Activated CD8-positive, alpha-beta memory T cell treated with anti-CD3 and anti-CD28 coated beads, Interleukin-2, amount 50 U/mL, for 48 hours (primary cell): ENCODE measurements around the gene SAMD11.
"Not testable (repeated sequence)": the region's sequence is repeated elsewhere in the genome, so short reads cannot be mapped to it uniquely, and the experiment has no call there.

Experiments
- DNase-seq: peaks from one replicate; pipeline ENCODE4 v3.0.0-alpha.2; 2020

SAMD11 gene, protein sequence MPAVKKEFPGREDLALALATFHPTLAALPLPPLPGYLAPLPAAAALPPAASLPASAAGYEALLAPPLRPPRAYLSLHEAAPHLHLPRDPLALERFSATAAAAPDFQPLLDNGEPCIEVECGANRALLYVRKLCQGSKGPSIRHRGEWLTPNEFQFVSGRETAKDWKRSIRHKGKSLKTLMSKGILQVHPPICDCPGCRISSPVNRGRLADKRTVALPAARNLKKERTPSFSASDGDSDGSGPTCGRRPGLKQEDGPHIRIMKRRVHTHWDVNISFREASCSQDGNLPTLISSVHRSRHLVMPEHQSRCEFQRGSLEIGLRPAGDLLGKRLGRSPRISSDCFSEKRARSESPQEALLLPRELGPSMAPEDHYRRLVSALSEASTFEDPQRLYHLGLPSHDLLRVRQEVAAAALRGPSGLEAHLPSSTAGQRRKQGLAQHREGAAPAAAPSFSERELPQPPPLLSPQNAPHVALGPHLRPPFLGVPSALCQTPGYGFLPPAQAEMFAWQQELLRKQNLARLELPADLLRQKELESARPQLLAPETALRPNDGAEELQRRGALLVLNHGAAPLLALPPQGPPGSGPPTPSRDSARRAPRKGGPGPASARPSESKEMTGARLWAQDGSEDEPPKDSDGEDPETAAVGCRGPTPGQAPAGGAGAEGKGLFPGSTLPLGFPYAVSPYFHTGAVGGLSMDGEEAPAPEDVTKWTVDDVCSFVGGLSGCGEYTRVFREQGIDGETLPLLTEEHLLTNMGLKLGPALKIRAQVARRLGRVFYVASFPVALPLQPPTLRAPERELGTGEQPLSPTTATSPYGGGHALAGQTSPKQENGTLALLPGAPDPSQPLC

DNA sequence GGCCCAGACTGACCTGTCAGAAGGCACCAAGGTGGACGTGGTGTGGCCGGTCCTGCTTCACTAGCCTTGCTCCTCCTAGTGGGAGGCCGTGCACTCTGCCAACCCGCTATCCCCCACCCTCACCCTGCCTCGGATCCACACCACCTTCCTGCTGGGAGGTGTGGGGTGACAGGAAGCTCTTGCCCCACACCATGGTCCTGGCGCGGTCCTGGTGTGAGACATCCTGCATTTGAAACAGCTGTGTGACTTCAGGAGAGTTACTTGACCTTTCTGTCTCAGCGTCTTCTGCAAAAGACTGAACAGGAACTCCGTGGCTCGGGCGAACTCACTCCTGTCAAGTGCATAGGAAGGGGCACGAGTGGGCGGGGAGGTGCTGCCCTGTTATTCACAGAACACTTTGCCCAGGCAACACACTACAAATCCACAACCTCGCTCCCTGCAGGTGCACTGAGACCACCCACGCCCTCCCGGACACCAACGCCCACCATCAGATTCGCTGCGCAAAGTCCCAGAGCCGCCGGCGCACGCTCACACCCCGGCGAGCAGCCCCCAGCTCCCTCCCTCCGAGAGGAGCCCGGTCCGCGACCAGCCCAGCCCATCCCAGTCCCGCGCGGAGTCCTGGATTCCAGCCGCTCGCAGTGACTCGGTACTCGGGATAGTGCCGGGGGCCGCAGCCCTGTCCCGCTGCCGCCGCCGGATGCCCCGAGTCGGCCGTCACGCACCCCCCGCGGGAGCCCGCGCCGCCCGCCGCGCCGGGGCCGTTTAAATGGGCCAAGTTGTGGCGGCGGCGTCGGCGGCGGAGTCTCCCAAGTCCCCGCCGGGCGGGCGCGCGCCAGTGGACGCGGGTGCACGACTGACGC, at the start of gene SAMD11:
SAMD11 (plus strand) TSS at position 793 of the 860 bp plus-strand sequence. CDS start 509 bp downstream, outside the sequence.
- peak; percentile 78 for DNase-seq

DNA sequence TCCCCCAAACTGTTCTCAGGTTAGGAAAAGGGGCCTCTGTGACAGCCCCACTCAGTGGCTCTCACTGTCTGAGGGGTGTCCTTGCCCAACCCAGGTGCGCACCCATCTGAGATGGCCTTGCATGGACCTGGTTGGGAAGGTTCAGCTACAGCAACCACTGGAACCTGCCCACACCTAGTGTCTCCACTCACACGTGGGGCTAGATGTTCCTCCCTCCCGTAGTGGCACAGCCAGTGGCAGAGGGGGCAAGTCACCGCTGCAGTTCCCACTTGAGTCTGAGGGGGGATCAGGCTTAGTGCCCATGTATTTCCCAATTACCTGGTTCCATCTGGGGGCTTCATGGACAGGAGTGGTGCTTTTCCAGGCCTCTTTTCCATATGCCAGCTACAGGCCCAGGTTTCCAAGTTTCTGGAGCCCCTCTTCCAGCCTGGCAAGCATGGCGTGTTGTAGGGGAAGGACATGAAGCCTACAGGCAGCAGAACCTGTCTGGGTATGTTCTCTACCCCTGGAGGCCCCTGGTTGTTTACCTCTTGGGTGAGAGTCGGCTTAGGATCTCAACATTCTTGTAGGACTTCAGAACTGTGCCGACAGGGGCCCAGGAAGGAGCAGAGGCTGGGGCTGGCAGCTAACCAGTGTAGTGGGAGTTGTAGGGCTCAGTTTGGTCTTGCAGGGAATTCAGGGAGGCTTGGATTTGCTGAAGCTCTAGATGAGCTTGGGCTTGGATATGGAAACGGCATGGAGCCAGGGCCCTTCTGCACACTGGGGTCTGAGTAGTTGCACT, 47.1 kb upstream of the SAMD11 start:
- DNase-seq, result not testable (repeated sequence)

DNA sequence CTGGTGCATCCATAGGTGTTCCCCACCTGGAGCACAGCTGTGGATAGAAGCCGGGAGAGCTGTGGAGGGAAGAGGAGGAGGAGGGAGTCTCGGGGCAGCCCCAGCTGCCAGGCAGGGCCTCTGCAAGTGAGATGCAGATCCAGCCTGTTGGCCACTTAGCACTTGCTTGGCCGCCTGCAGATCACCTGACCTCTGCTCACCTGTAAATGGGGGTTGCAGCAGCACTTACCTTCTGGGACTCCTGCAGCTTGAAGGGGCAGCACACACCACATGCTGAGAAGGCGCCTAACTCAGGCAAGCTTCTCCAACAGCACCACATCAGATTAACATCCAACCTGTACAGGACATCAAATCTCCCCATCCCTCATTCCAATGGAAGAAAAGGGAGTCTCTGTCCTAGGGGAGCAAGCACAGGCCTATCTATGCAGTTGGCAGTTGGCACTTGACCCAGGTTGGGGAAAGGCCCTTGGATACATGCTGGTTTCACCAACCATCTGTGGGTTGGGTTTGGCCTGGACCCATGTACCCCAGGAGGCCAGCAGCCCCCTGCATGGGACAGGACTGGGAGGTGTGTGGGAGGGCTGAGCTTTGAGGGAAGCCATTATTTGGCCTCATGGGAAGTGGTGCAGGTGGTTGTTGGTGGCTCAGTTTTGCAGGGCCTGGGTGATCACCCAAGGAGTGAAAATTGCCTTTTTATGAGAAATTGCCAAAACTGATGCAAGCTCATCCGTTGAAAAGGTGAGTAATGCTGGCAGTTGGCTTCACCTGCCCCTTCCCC, 46.3 kb upstream of the SAMD11 start:
- DNase-seq, result not testable (repeated sequence)

DNA sequence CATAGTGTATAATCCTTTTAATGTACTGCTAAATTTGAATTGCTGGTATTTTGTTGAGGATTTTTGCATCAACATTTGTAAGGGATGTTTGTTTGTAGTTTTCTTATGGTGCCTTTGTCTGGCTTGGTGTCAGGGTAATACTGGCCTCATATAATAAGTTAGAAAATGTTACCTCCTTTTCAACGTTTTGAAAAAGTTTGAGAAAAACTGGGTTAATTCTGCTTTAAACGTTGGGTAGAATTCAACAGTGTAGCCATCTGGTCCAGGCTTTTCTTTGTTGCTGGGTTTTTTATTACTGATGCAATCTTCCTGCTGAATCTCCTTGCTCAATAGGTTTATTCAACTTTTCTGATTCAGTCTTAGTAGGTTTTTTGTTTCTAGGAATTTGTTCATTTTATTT, 43.2 kb upstream of the SAMD11 start:
- DNase-seq, result not testable (repeated sequence)

DNA sequence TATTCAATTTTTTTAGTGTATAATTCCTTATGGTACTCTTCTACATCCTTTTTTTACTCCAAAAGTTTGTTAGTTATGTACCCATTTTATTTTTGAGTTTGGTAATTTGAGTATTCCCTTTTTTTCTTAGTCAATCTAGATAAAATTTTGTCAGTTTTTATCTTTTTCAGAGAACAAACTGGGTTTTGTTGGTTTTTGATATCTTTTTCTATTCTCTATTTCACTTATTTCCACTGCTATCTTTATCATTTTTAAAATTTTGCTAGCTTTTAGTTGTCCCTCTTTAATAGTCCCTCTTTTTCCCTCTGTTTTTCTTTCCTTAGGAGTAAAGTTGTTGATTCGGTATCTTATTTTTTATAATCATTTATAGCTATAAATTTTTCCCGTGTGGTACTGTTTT, 42.8 kb upstream of the SAMD11 start:
- DNase-seq, result not testable (repeated sequence)

DNA sequence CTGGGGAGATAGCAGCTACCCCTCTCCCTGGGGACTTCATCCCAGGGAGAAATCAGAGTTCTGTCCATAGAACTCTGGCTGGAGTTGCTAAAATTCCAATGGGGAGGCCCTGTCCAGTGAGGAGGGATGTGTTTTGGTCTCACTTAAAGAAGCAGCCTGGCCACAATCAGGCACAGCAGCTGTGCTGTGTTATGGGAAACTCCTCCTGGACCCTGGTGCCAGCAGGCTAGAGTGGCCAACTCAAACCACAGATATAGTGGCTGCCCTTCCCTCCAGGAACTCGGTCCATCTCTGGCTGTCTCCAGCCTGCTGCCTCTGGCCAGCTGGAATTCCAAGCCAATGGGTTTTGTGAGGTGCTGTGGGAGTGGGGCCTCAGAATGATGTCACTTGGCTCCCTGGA, 37.4 kb upstream of the SAMD11 start:
- DNase-seq, result no peak

DNA sequence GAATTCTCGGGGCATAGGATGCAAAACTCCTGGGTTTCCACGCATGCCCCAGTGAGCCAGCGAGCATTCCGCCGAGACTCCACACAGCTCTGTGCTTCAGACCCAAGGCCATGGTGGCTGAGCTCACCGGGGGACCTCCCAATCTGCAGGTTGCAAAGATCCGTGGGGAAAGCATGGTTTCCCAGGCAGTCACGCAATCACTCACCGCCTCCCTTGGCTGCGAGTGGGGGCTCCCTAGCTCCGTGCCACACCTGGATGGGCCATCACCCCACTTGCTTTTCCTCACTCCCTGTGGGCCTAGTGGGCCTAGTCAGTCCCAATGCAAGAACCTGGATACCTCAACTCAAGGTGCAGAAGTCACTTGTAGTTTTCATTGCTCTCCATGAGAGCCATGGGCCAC, 37.0 kb upstream of the SAMD11 start:
- no peak for DNase-seq

DNA sequence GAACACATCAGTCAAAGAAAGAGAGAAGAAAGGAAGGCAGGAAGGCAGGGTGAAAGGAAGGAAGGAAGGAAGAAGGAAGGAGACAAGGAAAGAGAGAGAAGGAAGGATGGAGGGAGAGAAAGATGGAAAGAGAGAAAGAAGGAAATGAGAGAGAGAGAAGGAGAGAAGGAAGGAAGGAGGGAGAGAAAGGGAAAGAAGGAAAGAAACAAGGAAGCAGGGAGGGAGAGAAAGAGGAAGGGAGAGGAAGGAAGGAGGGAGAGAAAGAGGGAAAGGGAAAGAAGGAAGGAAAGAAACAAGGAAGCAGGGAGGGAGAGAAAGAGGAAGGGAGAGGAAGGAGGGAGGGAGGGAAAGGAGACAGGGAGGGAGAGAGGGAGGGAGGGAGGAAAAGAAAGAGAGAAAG, 35.4 kb upstream of the SAMD11 start:
- DNase-seq, result no peak

DNA sequence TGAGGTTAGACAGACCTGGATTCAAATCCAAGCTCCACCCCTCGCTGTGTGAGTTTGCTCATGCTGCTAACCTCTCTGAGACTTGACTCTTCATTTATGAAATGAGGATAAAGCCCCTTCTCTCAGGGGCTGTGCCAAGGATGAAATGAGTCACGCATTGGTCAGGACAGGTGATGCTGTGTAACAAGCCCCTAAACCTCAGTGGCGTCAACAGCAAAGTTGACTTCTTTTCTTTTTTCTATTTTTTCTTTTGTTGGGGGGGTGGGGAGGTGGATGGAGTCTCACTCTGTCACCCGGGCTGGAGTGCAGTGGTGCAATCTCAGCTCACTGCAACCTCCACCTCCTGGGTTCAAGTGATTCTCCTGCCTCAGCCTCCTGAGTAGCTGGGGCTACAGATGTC, 33.9 kb upstream of the SAMD11 start:
- not testable (repeated sequence) for DNase-seq

DNA sequence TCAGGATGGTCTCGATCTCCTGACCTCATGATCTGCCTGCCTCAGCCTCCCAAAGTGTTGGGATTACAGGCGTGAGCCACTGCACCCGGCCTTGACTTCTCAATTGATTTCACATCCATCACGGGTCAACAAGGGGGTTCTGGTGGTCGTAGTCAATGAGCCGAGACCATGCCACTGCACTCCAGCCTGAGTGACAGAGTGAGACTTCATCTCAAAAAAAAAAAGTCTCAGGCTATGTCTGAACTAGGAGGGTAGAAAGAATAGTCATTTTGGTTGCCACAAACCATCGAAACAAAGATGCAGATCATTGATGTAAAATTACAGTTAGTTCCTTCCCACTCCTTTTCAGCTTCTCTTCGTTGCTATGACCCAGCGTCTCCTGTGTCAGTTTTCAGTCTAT, 33.5 kb upstream of the SAMD11 start:
- not testable (repeated sequence) for DNase-seq

DNA sequence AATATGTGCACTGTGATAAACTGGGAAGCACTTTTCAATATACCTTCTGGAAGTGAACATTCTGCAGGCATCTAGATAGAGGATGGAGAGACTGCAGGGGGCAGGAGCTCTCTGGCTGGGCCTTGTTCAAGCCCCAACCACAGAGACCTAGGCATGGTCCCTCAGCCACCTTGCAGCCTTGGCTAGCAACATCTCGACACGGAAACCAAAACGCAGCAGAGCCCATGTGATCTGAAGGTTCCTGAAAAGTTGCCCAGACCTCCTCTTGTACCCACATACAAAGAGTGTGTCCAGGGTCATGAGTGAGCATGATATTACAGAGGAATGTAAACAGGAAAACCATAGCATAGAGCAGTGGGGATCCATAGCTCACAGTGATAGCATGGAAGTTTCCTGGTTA, 33.1 kb upstream of the SAMD11 start:
- peak; percentile 52 for DNase-seq

DNA sequence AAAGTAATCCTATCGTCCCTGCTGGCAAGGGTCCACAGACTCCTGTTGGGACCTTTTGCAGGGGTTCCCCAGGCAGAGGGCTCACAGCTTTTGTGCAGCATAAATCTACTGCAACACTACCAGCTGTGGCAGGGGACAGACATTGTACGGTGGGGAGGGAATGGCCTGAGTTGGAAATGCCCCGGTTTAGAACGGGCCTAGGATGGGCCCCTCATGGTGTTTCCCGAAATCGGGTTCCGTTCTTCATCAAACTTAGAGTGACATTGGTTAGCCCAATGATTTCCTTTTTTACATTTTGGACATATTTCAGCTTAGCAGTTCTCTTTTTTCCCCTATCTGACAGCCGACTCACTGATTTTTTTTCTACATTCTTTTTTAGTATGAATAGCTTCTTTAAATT, 26.5 kb upstream of the SAMD11 start:
- DNase-seq, result no peak

DNA sequence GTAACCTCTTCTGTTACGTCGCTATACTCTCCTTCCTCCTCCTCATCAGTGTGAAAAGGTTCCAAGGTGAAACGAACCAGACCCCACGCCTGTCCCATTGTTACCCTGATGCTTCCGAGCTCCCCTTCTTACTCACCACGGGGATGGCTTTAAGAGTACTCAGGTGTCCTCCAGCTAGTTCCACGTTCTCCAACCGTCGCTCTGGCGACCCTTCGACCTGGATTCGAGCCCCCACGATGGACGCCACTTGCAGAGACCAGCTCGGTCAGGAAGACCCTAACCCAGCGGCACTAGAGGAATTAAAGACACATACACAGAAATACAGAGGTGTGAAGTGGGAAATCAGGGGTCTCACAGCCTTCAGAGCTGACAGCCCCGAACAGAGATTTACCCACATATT, 25.8 kb upstream of the SAMD11 start:
- not testable (repeated sequence) for DNase-seq

DNA sequence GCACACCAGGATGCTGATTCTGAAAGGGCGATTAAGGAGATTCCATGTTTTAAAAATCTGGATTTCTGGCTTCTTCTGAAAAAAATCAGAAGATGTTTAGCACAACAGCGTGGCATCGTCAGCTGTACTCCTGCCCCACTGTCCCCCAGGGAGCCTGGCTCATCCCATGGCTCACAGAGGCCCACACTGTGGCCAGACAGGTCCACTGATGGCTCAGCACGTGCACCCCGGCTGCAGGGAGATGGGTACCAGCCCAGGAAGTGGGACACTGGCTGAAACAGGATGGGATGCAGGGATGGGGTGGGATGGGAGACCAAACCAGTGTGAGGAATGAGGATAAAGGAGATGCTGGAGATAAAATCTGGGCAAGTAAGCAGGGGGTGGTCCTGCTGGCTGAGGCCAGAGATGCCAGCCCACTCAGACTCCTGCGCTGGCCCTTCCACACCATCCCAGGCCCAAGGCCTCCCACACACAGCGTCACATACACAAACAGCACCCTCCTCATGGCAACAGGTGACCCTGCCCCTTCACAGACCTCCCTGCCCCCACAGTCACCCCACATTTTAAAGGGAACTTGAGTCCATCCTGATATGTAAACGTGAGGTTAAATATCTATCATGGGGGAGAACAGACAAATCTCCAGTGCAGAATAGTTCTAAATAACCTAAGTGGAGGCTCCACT, 23.9 kb upstream of the SAMD11 start:
- DNase-seq, result no peak

DNA sequence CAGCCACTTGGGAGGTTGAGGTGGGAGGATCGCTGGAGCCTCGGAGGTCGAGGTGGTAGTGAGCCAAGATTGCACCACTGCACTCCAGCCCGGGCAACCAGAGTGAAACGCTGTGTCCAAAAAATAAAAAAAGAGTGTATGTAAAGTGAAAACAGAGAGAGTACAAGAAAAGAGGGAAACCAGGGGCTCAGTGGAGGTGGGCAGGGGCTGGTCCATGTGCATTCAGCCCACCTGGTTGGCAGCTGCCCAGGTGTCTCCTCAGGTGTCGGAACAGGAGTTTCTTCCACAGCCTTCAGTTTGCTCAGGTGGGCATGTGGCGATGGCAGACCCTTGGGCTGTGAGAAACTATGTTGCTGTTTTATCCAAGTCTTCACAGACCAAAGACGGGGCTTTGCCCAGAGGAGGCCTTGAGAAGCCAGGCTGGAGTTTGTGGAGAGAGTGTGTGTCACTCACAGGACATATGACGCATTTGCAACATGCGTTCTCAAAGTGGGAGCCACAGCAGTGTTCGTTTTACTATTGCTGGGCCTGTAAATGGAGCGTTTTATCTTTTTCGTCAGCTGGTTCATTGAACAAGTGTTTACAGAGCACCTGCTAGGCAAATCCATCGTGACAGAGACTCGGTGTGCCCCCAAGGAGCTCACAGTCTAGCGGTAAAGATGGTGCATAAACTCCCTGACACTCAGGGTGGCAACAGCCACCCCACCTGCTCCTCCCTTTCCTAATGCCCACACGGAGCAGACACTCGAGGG, 22.4 kb upstream of the SAMD11 start:
- DNase-seq, result no peak

DNA sequence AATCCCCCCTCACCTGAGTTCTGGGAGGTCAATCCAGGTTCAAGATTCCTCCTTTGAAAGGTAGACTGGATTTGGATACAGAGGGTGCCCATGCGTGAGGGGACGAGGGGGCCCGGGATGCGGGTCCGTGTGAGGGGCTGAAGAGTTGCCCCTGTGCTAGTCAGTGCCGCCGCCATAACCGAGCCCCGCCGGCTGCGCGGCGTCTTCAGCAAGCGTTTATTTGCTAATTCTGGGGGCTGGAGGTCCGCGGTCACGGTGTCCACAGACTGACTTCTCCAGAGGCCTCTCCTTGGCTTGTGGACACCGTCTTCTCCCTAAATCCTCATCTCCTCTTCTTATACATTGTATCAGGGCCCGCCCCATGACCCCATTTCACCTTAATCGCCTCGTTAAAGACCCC, 20.9 kb upstream of the SAMD11 start:
- DNase-seq, result no peak

DNA sequence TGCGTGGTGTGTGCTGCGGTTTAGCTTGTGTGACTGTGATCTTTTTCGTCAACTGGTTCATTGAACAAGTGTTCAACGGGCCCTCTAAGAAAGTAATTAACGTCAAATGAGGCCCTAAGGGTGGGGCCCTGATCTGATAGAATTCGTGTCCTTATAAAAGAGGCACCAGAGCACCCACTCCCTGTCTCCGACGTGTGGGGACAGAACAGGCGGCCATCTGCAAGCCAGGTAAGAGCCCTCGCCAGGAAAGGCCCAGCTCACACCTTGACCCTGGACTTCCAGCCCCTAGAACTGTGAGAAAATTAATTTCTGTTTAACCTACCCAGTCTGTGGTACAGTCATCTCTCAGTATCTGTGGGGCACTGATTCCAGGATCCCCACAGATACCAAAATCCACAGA, 20.4 kb upstream of the SAMD11 start:
- no peak for DNase-seq

DNA sequence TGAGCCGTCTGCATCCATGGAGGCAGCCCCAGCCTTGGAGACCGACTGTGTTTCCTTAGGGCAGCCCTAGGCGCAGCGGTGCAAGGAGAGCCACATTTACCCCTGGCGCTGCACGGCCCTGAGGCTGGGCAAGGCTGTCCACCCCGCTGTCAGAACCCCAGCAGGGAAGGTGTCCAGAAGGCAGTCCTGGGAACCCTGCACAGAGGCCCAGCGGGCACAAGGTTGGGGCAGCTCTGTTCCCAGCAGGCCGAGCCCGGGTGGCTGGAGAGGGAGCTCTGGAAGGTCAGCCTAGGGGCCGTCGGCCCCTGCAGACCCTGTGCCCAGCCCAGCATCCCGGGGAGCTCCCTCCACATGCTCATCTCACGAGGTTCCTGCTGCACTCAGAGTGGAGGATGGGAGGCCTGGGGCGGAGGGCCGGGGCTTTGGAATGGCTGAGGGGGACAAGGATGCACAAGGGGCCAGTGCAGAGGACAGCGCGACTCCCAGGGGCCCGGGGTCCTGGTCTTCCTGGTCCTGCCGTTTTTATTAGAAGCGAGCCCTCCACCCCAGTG, 19.9 kb upstream of the SAMD11 start:
- DNase-seq, result no peak

DNA sequence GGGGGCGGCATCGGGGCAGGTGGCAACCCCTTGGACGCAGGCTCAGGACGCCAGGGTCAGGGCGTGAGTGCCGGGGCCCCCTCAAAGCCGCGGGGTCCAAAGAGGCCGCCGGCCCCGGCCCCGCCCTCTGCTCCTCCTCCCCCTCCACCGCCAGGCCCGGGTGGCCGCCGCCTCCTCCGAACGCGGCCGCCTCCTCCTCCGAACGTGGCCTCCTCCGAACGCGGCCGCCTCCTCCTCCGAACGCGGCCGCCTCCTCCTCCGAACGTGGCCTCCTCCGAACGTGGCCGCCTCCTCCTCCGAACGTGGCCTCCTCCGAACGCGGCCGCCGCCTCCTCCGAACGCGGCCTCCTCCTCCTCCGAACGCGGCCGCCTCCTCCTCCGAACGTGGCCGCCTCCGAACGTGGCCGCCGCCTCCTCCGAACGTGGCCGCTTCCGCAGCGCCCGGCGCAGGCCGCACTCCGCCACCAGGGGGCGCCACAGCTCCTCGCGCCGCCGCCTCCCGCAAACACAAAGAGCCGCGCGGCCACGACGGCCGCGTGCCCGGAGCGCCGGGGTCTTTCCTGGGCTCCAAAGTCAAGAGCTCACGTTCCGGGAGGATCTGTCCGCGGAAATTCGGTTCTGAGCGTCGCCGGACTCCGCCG, 19.3 kb upstream of the SAMD11 start:
- DNase-seq, result peak; percentile 99
